K562 (cell line): Measurements from ENCODE around the gene GLUL. TPM values are rescaled to one million over a fixed set of nuclear protein-coding genes. Genes with fewer than 3 reads are reported as not detected.
A peak's percentile ranks its signal among the peaks of the same experiment; 100 is the strongest.

ENCODE experiments used
- ATAC-seq: fragments of 200-7000 bp; cut with Tn5 transposase; 3 replicates; pipeline ENCODE4 v1.9.1; 2020; ENCODE audit warnings: moderate library complexity
- BruUV-seq: library from RNA; stranded (reverse); fragments of 400-500 nt; replicated peaks from 2 replicates; lab custom pipeline; 2021; lab: Mats Ljungman, UMichigan
- CTCF ChIA-PET: fragments of 300-600 bp; formaldehyde crosslinking; extraction: SDS; loops from one replicate; lab custom pipeline; 2021; ENCODE audit warnings: low intra/inter-chr PET ratio; lab: Yijun Ruan, JAX
- POLR2A ChIA-PET: fragments of 300-600, 350-650 bp; sonication (Branson Sonifier 250); formaldehyde crosslinking; extraction: SDS; loops from one replicate; lab custom pipeline; 2021; ENCODE audit warnings: antibody characterized with exemption, inconsistent platforms; lab: Yijun Ruan, JAX
- DNase-seq, 4 experiments: peaks; one replicate each; pipeline versions ENCODE4 v3.0.0 to v3.0.0-alpha.2; 2011 to 2018; ENCODE audit warnings: low spot score in 3 of 4, mixed read lengths in 3 of 4; ENCODE audit errors: extremely low read depth in 1 of 4
- FAIRE-seq: peaks from 2 replicates; lab custom pipeline; 2011; peaks lifted over from hg19 to GRCh38; lab: Jason Lieb, UNC
- H2AFZ ChIP-seq: 2 replicates; pipeline ENCODE4 v1.6.0; 2011; ENCODE audit warnings: low read depth, low read length, control low read depth, inconsistent platforms
- H3K27ac ChIP-seq: fragments of 200-600 bp; 3 replicates; pipeline ENCODE4 v1.8.0; 2011; ENCODE audit warnings: low read depth, mild to moderate bottlenecking, control low read depth, inconsistent platforms, low read length, moderate library complexity, mixed read lengths; ENCODE audit errors: extremely low read depth
- H3K27me3 ChIP-seq, 2 experiments: fragments of 300-600 bp in 1 of 2; 2 replicates in 1 of 2; 3 replicates in 1 of 2; pipeline versions ENCODE4 v1.6.0 to v1.8.0; 2011; ENCODE audit warnings: inconsistent platforms in 2 of 2, low read length in 2 of 2, mild to moderate bottlenecking in 1 of 2, mixed read lengths in 1 of 2, moderate library complexity in 1 of 2; ENCODE audit not compliant: control insufficient read depth in 2 of 2, insufficient read depth in 2 of 2
- H3K36me3 ChIP-seq: fragments of 300-600 bp; 3 replicates; pipeline ENCODE4 v1.8.0; 2011; ENCODE audit warnings: mild to moderate bottlenecking, low read length, inconsistent platforms; ENCODE audit not compliant: control insufficient read depth, insufficient read depth
- H3K4me1 ChIP-seq, 2 experiments: fragments of 200-600 bp in 1 of 2; replicated peaks in 1 of 2; 2 replicates in 1 of 2; 3 replicates in 1 of 2; pipeline versions ENCODE4 v1.5.1 to v1.8.0; 2011; ENCODE audit warnings: inconsistent platforms in 2 of 2, low read length in 2 of 2, mild to moderate bottlenecking in 1 of 2, mixed read lengths in 1 of 2, moderate library complexity in 1 of 2; ENCODE audit not compliant: control insufficient read depth in 2 of 2, insufficient read depth in 2 of 2
- H3K4me2 ChIP-seq: 2 replicates; pipeline ENCODE4 v1.6.1; 2011; ENCODE audit warnings: low read length, control low read depth, inconsistent platforms, mixed read lengths; ENCODE audit not compliant: insufficient read depth
- H3K4me3 ChIP-seq: fragments of 200-600 bp; sonication (generic), shearing (Covaris generic); 2 replicates; pipeline ENCODE4 v1.5.1; 2016; ENCODE audit warnings: control low read depth, inconsistent platforms
- H3K79me2 ChIP-seq: fragments of 200-600 bp; 3 replicates; pipeline ENCODE4 v1.8.0; 2011; ENCODE audit warnings: low read length, inconsistent platforms; ENCODE audit not compliant: control insufficient read depth, insufficient read depth
- H3K9ac ChIP-seq, 2 experiments: 2 replicates each; pipeline versions ENCODE4 v1.6.0 to v1.6.1; 2011; ENCODE audit warnings: low read depth in 2 of 2, low read length in 2 of 2, control low read depth in 1 of 2, inconsistent platforms in 1 of 2, mild to moderate bottlenecking in 1 of 2, mixed read lengths in 1 of 2; ENCODE audit not compliant: insufficient read depth in 1 of 2
- H3K9me1 ChIP-seq: one replicate; pipeline ENCODE4 v1.6.0; 2011; ENCODE audit warnings: inconsistent platforms, mild to moderate bottlenecking, low read length, moderate library complexity; ENCODE audit not compliant: control insufficient read depth, insufficient read depth
- H3K9me3 ChIP-seq: replicated peaks from 2 replicates; pipeline ENCODE4 v1.5.1; 2011; ENCODE audit warnings: low read depth, low read length, inconsistent platforms; ENCODE audit not compliant: control insufficient read depth, insufficient read depth
- H4K20me1 ChIP-seq: replicated peaks from 2 replicates; pipeline ENCODE4 v1.6.1; 2011; ENCODE audit warnings: low read length, inconsistent platforms, mixed read lengths; ENCODE audit not compliant: control insufficient read depth, insufficient read depth
- ATF1 ChIP-seq, 2 experiments: fragments of 450-650 bp in 1 of 2; IDR thresholded peaks; 2 replicates each; pipeline ENCODE4 v1.6.1; 2016; ENCODE audit warnings: missing compliant biosample characterization in 1 of 2, missing genetic modification characterization in 1 of 2
- MTA1 ChIP-seq: fragments of 450-650 bp; IDR thresholded peaks from 2 replicates; pipeline ENCODE4 v1.6.1; 2017; ENCODE audit warnings: borderline replicate concordance
- NFIC ChIP-seq: fragments of 450-650 bp; IDR thresholded peaks from 2 replicates; pipeline ENCODE4 v1.6.1; 2017; ENCODE audit warnings: mild to moderate bottlenecking, inconsistent platforms
- SMC3 ChIP-seq: conservative IDR thresholded peaks from 2 replicates; pipeline ENCODE4 v1.6.1; 2011; ENCODE audit warnings: low read depth, low read length, improper control_type of control experiment; ENCODE audit not compliant: insufficient read depth
- ZNF134 ChIP-seq: fragments of 250-450 bp; sonication (Bioruptor Pico); conservative IDR thresholded peaks from 2 replicates; pipeline ENCODE4 v1.4.0; 2020
- WGBS: fragments of 100-300 bp; shearing (Covaris generic); methylation state at CpG from one replicate; pipeline ENCODE4 v1.1.6; 2016; ENCODE audit warnings: low coverage, mixed read lengths; ENCODE audit not compliant: insufficient coverage; ENCODE audit errors: missing lambda C conversion rate; 5-methylcytosine and 5-hydroxymethylcytosine counted together
- in situ Hi-C: fragments of 300-500 bp; cut with MboI; formaldehyde crosslinking; loops from 4 replicates; pipeline ENCODE4 v1.15.0; 2018; ENCODE audit warnings: inconsistent platforms, mixed read lengths
- intact Hi-C: fragments of 100-400 bp; cut with micrococcal nuclease; formaldehyde crosslinking; loops from 2 replicates; pipeline ENCODE4 v1.14.2; 2022
- polyA plus RNA-seq, 8 experiments: library from polyadenylated mRNA; depleted of rRNA in 4 of 8; stranded (reverse) in 5 of 8; unstranded in 3 of 8; fragments of >200 nt; fragmentation: Nextera tagmentation in 2 of 8; fragmentation: Illumina TruSeq in 1 of 8; extraction: Ambion mirVana in 2 of 8; extraction: Trizol in 1 of 8; gene quantifications; 2 replicates each; pipeline versions ENCODE4 v1.2.1 to v1.2.3, GENCODE V29; 2011 to 2014; ENCODE audit warnings: inconsistent platforms in 1 of 8, missing spikeins in 1 of 8
- total RNA-seq, 7 experiments: library from RNA; depleted of rRNA in 6 of 7; stranded (reverse); fragments of >200 nt in 6 of 7; fragmentation: Illumina TruSeq in 2 of 7; extraction: Trizol in 2 of 7; gene quantifications; 2 replicates each; pipeline versions ENCODE4 v1.2.1 to v1.2.3, GENCODE V29; 2011 to 2021; ENCODE audit warnings: low replicate concordance in 1 of 7
- TF ChIP-seq, protein P1 (sequence below): fragments of 250-450 bp; sonication (Bioruptor Pico); IDR thresholded peaks from 2 replicates; pipeline ENCODE4 v1.5.0; 2021; ENCODE audit warnings: mild to moderate bottlenecking, borderline replicate concordance
- TF ChIP-seq, protein P2 (sequence below): fragments of 450-650 bp; IDR thresholded peaks from 2 replicates; pipeline ENCODE4 v1.6.1; 2016; ENCODE audit warnings: low read depth

Gene GLUL
- total and polyA plus RNA-seq, 9 of the 15 experiments (the other 6 are each of a cell fraction or from before 2014, with no cell fraction given): 1,088 to 4,222 (median 1,338) TPM

GRCh38 chr1:182413486-182413885, 21.9 kb upstream of the GLUL start:
- Histone ChIP-seq H3K4me2 (no peak overlapping the region), H3K36me3 (no peaks in the 10 kb centered on the region), H4K20me1 (no peaks in the 10 kb centered on the region), H3K79me2 (no peaks in the 10 kb centered on the region), H3K9ac (no peak overlapping the region), H3K9me1 (no peaks in the 10 kb centered on the region), H2AFZ (no peak overlapping the region), H3K27me3 (peaks cover 33 to 34% of the 10 kb centered on the region in 2 experiments), H3K27ac (no peak overlapping the region), H3K9me3 (no peaks in the 10 kb centered on the region), H3K4me3 (no peak overlapping the region), H3K4me1 (no peaks in the 10 kb centered on the region)
- in situ Hi-C loops (no loop called here), intact Hi-C loops (no loop called here)
- ChIA-PET CTCF (no interaction called here), POLR2A (interaction anchor here (1.1 kb wide), 2 partner anchors 22 to 293 kb away, joined by 3 read pairs; no protein-coding TSS in a partner anchor)
- BruUV-seq: no TSS peak
- 0% methylated on average over 3 of the region's 3 CpGs for WGBS
- DNase-seq: no peak
- TF ChIP-seq SMC3: no peak
- peak; percentile 63 for TF ChIP-seq NFIC
- no peak for TF ChIP-seq MTA1
- TF ChIP-seq ATF1 (CRISPR knock-in tag; IDR thresholded peaks at IDR 0.05): no peak
- no peak for TF ChIP-seq ATF1 (tag; IDR thresholded peaks at IDR 0.05)
- TF ChIP-seq, protein P1, sequence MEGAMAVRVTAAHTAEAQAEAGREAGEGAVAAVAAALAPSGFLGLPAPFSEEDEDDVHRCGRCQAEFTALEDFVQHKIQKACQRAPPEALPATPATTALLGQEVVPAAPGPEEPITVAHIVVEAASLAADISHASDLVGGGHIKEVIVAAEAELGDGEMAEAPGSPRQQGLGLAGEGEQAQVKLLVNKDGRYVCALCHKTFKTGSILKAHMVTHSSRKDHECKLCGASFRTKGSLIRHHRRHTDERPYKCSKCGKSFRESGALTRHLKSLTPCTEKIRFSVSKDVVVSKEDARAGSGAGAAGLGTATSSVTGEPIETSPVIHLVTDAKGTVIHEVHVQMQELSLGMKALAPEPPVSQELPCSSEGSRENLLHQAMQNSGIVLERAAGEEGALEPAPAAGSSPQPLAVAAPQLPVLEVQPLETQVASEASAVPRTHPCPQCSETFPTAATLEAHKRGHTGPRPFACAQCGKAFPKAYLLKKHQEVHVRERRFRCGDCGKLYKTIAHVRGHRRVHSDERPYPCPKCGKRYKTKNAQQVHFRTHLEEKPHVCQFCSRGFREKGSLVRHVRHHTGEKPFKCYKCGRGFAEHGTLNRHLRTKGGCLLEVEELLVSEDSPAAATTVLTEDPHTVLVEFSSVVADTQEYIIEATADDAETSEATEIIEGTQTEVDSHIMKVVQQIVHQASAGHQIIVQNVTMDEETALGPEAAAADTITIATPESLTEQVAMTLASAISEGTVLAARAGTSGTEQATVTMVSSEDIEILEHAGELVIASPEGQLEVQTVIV (CRISPR knock-in tag): no peak
- TF ChIP-seq ZNF134 (CRISPR knock-in tag): no peak
- TF ChIP-seq, protein P2, sequence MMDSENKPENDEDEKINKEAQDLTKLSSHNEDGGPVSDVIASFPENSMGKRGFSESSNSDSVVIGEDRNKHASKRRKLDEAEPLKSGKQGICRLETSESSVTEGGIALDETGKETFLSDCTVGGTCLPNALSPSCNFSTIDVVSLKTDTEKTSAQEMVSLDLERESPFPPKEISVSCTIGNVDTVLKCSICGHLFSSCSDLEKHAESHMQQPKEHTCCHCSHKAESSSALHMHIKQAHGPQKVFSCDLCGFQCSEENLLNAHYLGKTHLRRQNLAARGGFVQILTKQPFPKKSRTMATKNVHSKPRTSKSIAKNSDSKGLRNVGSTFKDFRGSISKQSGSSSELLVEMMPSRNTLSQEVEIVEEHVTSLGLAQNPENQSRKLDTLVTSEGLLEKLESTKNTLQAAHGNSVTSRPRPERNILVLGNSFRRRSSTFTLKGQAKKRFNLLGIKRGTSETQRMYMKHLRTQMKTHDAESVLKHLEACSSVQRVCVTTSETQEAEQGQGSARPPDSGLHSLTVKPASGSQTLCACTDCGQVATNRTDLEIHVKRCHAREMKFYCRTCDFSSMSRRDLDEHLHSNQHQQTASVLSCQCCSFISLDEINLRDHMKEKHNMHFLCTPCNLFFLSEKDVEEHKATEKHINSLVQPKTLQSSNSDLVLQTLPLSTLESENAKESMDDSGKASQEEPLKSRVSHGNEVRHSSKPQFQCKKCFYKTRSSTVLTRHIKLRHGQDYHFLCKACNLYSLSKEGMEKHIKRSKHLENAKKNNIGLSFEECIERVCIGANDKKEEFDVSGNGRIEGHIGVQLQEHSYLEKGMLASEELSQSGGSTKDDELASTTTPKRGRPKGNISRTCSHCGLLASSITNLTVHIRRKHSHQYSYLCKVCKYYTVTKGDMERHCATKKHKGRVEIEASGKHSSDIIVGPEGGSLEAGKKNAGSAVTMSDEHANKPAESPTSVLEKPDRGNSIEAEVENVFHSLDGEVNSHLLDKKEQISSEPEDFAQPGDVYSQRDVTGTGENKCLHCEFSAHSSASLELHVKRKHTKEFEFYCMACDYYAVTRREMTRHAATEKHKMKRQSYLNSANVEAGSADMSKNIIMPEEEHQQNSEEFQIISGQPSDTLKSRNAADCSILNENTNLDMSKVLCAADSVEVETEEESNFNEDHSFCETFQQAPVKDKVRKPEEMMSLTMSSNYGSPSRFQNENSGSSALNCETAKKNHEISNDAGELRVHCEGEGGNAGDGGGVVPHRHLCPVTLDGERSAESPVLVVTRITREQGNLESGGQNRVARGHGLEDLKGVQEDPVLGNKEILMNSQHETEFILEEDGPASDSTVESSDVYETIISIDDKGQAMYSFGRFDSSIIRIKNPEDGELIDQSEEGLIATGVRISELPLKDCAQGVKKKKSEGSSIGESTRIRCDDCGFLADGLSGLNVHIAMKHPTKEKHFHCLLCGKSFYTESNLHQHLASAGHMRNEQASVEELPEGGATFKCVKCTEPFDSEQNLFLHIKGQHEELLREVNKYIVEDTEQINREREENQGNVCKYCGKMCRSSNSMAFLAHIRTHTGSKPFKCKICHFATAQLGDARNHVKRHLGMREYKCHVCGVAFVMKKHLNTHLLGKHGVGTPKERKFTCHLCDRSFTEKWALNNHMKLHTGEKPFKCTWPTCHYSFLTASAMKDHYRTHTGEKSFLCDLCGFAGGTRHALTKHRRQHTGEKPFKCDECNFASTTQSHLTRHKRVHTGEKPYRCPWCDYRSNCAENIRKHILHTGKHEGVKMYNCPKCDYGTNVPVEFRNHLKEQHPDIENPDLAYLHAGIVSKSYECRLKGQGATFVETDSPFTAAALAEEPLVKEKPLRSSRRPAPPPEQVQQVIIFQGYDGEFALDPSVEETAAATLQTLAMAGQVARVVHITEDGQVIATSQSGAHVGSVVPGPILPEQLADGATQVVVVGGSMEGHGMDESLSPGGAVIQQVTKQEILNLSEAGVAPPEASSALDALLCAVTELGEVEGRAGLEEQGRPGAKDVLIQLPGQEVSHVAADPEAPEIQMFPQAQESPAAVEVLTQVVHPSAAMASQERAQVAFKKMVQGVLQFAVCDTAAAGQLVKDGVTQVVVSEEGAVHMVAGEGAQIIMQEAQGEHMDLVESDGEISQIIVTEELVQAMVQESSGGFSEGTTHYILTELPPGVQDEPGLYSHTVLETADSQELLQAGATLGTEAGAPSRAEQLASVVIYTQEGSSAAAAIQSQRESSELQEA: no peak
- no peak for ATAC-seq
- FAIRE-seq: no peak
